SK-N-DZ (cell line): Measurements from ENCODE around the gene ARHGAP23. TPM values are rescaled to one million over a fixed set of nuclear protein-coding genes. Genes with fewer than 3 reads are reported as not detected.

Experiments
- DNase-seq: peaks from one replicate; pipeline ENCODE4 v3.0.0-alpha.2; 2015; ENCODE audit warnings: low spot score
- polyA plus RNA-seq, 2 experiments: library from polyadenylated mRNA; depleted of rRNA; stranded (reverse); fragments of >200 nt; gene quantifications; 2 replicates each; pipeline ENCODE4 v1.2.3, GENCODE V29; 2014

The ARHGAP23 gene
- polyA plus RNA-seq (2014; cell fraction: cytosol; rRNA removed): 18.2 and 21.7 TPM in 2 replicates
- 20.8 and 21.0 TPM in 2 replicates for polyA plus RNA-seq (2014; cell fraction: nucleus; rRNA removed)

- DNase-seq: no peak
These were observed at the start of gene ARHGAP23 for GRCh38 chr17:38428112-38428642. Gene ARHGAP23, plus strand, starts transcription at chr17:38428464. Its CDS starts 22 bp downstream, at chr17:38428486.

- DNase-seq: no peak
These were observed 48.8 kb upstream of the ARHGAP23 start for GRCh38 chr17:38379448-38379847.

GRCh38 chr17:38395090-38395489, 33.2 kb upstream of the ARHGAP23 start:
- DNase-seq: no peak

- DNase-seq: no peak
These were observed 31.0 kb upstream of the ARHGAP23 start for GRCh38 chr17:38397227-38397626.

GRCh38 chr17:38400286-38400685, 28.0 kb upstream of the ARHGAP23 start:
- DNase-seq: no peak

- DNase-seq: peak; percentile 51
These were observed 26.8 kb upstream of the ARHGAP23 start for GRCh38 chr17:38401459-38401858.

GRCh38 chr17:38402897-38403296, 25.4 kb upstream of the ARHGAP23 start:
- no peak for DNase-seq

- DNase-seq: peak; percentile 80
These were observed 24.8 kb upstream of the ARHGAP23 start for GRCh38 chr17:38403491-38403890.

- no peak for DNase-seq
These were observed 23.9 kb upstream of the ARHGAP23 start for GRCh38 chr17:38404174-38404943.

GRCh38 chr17:38405654-38406053, 22.6 kb upstream of the ARHGAP23 start:
- no peak for DNase-seq

GRCh38 chr17:38410201-38410600, 18.1 kb upstream of the ARHGAP23 start:
- no peak for DNase-seq

- peak; percentile 89 for DNase-seq
These were observed 12.7 kb upstream of the ARHGAP23 start for GRCh38 chr17:38415250-38416194.

GRCh38 chr17:38416840-38417209, 11.4 kb upstream of the ARHGAP23 start:
- peak; percentile 60 for DNase-seq

GRCh38 chr17:38417210-38417951, 10.9 kb upstream of the ARHGAP23 start:
- DNase-seq: peak; percentile 72

GRCh38 chr17:38418062-38418692, 10.1 kb upstream of the ARHGAP23 start:
- no peak for DNase-seq

GRCh38 chr17:38418693-38419507, 9.4 kb upstream of the ARHGAP23 start:
- DNase-seq: peak; percentile 55

- DNase-seq: no peak
These were observed 8.7 kb upstream of the ARHGAP23 start for GRCh38 chr17:38419508-38419981.

GRCh38 chr17:38420518-38420917, 7.7 kb upstream of the ARHGAP23 start:
- DNase-seq: peak; percentile 67

GRCh38 chr17:38421171-38421841, 7.0 kb upstream of the ARHGAP23 start:
- no peak for DNase-seq
